Fibroblast of gingiva (primary cell): ENCODE measurements around the gene ENPP7.
A peak's percentile ranks its signal among the peaks of the same experiment; 100 is the strongest.

Experiments used
- DNase-seq: peaks from one replicate; pipeline ENCODE4 v3.0.0-alpha.2; 2011; ENCODE audit warnings: low read depth

ENPP7 gene

GRCh38 chr17:79702550-79703236 lies 28.1 kb upstream of the ENPP7 start:
- no peak for DNase-seq

- no peak for DNase-seq
These were observed 26.1 kb upstream of the ENPP7 start for GRCh38 chr17:79704691-79705090.

DNA sequence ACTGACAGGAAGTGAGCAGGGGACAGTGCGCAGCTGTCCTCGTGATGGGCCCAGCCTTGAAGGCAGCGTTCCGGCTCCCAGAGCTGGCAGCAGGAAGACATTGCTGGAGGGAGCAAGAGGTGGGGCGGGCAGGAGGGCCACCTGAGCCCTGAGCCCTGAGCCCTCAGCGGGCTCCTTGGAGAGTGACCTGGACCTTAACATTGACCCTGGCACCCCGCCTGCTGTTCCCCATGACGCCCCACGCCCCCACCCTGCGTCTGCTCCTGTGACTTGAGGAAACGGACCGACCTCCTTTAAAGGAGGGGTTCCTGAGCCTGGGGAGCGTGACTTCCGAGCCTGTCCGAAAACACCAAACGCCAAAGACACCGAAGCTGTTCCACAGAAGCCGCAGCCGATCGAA lies 25.1 kb upstream of the ENPP7 start:
- no peak for DNase-seq

- DNase-seq, result peak; percentile 10
These were observed 23.6 kb upstream of the ENPP7 start for GRCh38 chr17:79706931-79707850.

- DNase-seq, result no peak
These were observed 22.5 kb upstream of the ENPP7 start for GRCh38 chr17:79707931-79708891.

- DNase-seq, result no peak
These were observed 18.9 kb upstream of the ENPP7 start for GRCh38 chr17:79711715-79712305.

- DNase-seq, result no peak
These were observed 17.4 kb upstream of the ENPP7 start for GRCh38 chr17:79713391-79713790.

DNA sequence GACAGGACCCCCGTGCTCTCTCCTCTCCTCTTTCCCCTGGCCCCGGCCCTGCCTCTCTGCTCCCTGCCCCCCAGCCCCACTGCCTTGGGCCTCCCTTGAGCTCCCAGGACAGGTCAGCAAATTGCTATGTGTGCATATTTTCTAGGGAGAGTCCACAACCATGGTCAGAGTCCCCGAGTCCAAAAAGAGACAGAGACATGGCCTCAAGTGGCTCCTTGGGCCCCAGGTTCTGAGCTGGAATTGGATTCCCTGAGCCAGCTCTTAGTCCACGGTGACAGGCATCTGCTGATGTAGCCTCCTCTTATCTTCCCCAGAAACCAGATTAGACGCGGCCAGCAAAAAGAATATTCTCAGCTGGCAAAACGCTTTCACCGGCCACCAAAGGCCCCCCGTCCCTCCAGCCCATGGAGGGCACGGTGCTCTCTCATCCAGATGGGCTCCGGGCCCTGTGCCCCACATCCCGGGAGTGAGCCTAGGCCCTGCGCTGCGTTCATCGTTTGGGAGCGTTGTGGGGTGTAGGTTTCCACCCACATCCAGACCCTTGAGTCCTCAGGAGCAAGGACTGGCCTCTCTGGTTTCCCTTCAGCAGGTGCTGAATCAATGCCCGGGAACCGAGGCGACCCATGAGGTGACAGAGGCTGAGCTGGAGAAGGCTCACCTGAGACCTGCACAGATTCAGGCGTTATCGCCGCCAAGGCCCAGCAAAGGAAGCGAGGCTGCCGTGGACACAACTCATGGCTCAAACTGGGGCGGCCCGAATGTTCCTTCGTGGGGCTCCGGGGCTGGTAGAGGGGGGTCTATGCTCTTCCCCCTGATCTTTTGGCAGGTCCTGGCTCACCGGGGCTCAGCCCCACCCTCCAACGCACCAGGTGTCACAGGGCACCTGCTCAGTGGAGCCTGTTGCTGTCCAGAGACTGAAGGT lies 16.3 kb upstream of the ENPP7 start:
- no peak for DNase-seq

DNA sequence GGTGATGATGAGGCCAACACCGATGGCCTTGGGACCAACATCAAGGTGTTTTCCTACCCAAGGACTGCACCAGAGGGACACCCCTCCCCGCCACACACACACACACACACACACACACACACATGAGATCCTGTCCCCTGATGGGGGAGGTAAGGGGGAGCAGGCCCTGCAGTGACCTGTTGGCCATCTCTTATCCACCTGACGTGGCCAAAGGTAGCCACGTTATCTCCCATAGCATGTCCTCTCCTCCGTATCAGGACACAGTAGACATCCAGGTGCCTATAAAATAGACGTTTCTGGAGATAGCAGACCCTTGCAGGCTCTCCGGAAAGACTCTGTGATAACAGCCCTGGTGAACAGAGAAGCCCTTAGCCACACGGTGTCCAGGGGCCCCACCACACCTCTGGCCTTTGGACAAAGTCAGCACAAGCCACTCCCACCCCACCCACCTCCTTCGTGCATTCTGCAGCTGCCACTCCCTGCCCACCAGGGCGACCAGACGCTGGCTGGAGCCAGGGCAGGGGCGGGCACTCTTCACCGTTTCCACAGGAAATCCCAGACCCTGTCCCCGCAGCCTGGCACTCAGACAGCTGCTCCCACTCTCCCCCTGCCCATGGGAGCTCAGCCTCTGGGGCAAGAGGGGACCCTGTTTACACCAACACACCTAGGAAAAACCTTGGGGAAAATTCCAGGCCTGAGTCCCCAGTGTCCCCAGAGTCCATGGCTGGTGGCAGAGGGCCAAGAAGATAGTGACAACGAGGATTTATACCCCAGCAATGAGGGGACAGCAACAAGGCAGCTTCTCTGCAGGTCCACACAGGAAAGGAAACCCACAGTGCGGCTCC lies 15.4 kb upstream of the ENPP7 start:
- DNase-seq, result no peak

DNA sequence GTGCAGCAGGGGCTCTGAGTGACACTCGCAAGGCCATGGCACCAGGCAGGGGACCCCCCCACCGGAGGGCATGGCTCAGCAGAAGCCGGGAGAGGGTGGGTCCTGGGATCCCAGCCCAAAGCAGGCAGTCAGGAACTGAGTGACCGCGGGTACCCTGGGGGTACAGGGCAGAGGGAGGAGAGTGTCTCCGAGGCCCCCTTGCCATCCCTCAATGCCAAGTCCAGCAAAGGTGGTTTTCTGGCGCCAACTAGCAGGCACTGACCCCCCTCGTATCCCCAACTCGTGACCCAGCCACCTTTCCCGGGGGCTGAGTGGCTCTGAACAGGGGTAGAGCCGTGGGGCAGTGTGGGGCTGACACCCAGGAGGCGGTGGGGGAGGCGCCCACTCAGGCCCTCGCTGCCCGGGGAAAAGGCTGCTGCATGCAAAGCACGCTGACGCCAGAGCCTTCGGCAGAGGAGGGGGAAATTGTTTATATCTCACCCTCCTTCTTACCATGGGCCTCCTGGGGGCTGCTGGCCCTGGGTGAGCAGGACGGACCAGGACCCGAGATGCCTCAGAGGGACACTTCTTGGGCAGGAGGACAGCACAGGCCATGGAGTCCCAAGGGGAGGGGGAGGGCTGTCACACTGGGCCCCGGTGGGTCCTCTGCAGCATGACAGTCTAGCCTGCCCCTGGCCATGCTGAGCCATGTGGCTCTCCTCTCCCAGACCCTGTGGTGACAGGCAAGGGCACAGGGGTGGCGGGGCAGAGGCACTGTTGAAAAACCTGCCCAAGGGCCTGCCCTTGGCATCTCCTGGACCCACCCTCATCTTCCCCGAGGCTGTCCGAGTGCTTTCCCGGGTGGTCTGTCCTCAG lies 14.6 kb upstream of the ENPP7 start:
- DNase-seq, result no peak

DNA sequence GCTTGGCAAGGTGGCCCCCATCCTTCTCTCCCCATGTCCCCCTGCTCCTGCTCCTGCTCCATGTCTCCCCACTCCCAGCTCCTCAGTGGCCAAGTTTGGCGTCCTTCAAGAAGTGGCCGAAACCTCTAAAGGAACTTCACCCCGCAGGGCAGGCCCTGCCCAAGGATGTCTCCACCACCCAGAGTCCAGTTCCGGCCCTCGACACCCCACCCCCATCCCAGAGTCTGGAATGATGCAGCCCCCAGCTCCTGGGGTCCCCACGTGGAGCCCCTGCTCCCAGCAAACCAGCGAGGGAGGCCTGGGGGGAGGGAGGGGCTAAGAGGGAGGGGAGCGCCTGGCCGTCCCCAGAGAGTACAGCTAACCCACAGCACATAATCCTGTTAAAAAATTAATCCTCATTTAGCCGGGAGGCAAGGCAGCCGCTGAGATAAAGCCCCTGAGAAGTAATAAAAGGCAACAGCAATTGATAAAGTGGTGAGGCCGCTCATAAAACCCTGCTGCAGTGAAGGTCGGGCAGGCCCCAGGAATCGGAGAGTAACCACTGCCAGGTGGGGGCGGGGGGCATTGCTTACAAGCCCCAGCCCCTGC lies 9.9 kb upstream of the ENPP7 start:
- DNase-seq, result no peak

GRCh38 chr17:79721993-79722671 lies 8.6 kb upstream of the ENPP7 start:
- DNase-seq, result no peak

DNA sequence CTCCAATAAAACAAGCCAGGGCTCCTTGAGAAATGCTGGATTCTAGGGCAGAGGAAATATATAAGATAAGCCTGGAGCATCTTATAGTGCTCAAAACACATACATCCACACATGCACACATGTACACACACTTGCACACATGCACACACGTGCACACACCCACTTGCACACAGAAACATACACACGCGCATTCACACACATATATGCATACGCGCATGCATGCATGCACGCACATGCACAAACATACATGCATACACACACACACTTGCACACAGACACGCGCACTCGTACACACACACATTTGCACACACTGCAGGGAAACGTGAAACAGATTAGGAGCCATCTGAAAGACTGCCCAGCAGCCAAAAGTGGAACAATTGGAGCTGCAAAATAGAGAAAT lies 8.0 kb upstream of the ENPP7 start:
- no peak for DNase-seq

DNA sequence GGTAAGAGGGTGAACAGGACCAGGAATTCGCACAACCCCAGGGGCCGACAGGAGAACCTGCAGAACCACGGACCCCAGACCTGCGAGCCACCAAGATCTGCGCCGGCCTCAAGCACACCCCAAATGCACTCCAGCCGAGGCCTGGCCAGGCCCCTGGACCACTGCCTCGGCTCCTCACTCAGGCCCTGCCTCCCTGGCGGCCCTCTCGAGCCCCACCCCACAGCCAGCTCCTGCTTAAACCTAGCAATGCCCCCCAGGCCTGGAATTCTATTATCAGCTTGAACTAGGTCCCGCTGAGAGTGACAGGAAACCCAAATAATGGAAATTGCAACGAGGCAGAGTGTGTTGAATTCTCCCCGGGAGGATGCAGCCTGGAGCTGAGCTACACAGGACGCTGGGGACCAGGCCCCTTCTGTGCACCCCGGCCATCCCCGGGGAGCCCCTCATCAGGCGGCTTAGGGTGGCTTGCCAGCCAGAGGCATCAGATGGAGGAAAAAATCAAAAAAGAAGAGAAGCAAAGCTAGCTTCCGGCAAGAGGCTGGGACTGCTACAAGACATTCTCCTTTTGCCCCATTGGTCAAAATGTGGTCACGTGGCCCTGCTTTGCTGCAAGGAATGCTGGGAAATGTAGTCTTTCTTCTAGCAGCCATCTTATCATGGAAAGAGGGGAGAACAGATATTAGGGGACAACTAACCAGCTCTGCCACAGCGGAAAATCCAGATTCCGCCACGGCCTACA lies 2.4 kb upstream of the ENPP7 start:
- peak; percentile 88 for DNase-seq

DNA sequence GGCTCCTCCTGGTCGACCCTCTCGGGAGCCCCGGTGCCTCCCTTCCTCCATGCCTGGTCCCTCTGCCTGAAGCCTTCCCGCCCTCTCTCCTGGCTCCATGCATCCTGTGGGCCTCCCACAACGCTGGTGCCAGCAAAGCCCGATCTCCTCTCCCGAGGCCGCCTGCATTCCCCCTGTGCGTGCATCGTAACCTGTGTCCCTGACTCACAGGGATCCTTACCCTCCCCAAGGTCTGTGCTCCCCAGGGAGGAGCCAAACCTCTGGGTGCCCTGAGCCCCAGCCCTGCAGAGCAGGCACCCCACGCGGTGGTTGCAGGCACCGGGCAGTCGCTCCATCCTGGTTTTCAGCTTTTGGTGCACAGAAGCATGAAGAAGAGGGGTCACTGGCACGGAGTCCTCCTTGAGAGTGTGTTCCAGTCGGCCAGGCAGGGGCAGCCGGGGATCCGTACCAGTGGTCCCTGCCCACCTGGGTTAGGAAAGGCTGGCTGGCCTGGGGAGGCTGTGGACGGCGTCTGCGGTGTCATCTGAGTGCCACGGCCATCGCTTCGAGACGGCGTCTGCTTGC lies 1.8 kb upstream of the ENPP7 start:
- DNase-seq, result no peak

- no peak for DNase-seq
These were observed 982 bp upstream of the ENPP7 start for GRCh38 chr17:79729761-79730160.

GRCh38 chr17:79730437-79730768 lies 340 bp upstream of the ENPP7 start:
- no peak for DNase-seq
